A549 (cell line): ENCODE results near the gene SUSD3.

ENCODE experiments used
- CHD2 ChIP-seq: fragments of 150-350 bp; IDR thresholded peaks from 2 replicates; pipeline ENCODE4 v1.6.1; 2014; ENCODE audit warnings: low read length; ENCODE audit not compliant: partially characterized antibody
- CHD4 ChIP-seq: fragments of 200-600 bp; sonication (generic); IDR thresholded peaks from 2 replicates; pipeline ENCODE4 v1.6.1; 2016; ENCODE audit warnings: antibody characterized with exemption, mild to moderate bottlenecking, borderline replicate concordance
- CTCF ChIP-seq: fragments of >200 bp; sonication (Bioruptor Twin); formaldehyde crosslinking; IDR thresholded peaks from 3 replicates; pipeline ENCODE4 v1.5.1; 2016
- KDM1A ChIP-seq: fragments of 200-600 bp; sonication (generic); IDR thresholded peaks from 2 replicates; pipeline ENCODE4 v1.6.1; 2016; ENCODE audit warnings: low read depth, mild to moderate bottlenecking
- MYC ChIP-seq: IDR thresholded peaks from 2 replicates; pipeline ENCODE4 v1.6.1; 2012; ENCODE audit warnings: mild to moderate bottlenecking, inconsistent platforms, low read length, improper control_type of control experiment, borderline replicate concordance
- POLR2A ChIP-seq: IDR thresholded peaks from 2 replicates; pipeline ENCODE4 v1.6.1; 2012; ENCODE audit warnings: mild to moderate bottlenecking, low read length
- TF ChIP-seq, protein P1 (sequence below): fragments of 250-450 bp; sonication (Bioruptor Pico); IDR thresholded peaks from 2 replicates; pipeline ENCODE4 v1.5.0; 2021; ENCODE audit warnings: mild to moderate bottlenecking, moderate library complexity, borderline replicate concordance
- TF ChIP-seq, protein P2 (sequence below): fragments of 200-600 bp; sonication (generic); IDR thresholded peaks from 2 replicates; pipeline ENCODE4 v1.6.1; 2016; ENCODE audit warnings: antibody characterized with exemption, mild to moderate bottlenecking, moderate library complexity

DNA sequence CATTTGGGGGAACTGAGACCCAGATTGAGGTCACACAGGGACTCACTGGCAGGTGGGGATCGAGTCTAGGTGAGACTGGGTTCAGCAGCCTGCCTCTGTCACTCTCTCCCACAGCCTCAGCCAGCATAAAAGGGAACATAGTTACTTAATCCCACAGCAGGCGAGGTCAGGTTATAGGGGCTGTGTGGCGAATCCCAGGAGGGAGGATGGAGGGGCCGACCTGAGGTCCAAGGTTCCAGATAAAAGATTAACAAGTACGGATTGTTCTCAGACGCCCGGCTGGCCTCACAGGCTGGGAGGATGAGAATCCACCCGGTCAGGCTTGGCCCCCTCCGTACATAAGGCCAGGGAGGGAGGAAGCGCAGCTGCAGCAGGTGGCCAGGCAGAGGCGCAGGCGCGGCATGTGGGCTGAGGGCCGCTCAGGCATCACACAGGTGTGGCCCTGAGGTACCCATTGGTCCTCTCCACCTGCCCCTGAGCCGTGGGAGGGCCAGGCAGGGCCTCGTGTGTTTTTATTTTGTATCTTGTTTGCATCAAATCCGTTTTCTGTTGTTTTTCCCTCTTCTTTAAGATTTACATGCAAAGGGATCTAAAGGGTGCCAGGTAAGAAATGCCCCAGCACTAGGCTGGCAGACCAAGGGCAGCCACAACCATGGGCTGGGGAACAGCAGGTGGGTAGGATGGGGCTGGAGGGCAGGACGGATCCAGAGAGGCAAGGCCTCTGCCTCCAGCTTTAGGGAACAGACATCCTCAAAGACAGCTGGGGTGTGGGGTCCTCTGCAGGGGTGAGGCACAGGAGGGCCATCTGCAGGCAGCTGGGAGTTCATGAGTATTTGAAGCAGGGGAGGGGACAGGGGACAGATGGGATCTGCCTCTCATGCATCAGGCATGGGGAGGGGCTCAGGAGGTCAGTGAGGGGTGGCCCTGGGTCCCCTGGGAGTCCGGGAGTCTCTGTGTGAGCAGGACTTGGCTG, 3.6 kb downstream of the SUSD3 start:
- no peak for TF ChIP-seq CHD2
- TF ChIP-seq CTCF = no peak
- TF ChIP-seq, protein P1, sequence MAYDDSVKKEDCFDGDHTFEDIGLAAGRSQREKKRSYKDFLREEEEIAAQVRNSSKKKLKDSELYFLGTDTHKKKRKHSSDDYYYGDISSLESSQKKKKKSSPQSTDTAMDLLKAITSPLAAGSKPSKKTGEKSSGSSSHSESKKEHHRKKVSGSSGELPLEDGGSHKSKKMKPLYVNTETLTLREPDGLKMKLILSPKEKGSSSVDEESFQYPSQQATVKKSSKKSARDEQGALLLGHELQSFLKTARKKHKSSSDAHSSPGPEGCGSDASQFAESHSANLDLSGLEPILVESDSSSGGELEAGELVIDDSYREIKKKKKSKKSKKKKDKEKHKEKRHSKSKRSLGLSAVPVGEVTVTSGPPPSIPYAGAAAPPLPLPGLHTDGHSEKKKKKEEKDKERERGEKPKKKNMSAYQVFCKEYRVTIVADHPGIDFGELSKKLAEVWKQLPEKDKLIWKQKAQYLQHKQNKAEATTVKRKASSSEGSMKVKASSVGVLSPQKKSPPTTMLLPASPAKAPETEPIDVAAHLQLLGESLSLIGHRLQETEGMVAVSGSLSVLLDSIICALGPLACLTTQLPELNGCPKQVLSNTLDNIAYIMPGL (CRISPR knock-in tag) = no peak
- TF ChIP-seq MYC = no peak
- TF ChIP-seq POLR2A = no peak
- no peak for TF ChIP-seq KDM1A
- TF ChIP-seq, protein P2, sequence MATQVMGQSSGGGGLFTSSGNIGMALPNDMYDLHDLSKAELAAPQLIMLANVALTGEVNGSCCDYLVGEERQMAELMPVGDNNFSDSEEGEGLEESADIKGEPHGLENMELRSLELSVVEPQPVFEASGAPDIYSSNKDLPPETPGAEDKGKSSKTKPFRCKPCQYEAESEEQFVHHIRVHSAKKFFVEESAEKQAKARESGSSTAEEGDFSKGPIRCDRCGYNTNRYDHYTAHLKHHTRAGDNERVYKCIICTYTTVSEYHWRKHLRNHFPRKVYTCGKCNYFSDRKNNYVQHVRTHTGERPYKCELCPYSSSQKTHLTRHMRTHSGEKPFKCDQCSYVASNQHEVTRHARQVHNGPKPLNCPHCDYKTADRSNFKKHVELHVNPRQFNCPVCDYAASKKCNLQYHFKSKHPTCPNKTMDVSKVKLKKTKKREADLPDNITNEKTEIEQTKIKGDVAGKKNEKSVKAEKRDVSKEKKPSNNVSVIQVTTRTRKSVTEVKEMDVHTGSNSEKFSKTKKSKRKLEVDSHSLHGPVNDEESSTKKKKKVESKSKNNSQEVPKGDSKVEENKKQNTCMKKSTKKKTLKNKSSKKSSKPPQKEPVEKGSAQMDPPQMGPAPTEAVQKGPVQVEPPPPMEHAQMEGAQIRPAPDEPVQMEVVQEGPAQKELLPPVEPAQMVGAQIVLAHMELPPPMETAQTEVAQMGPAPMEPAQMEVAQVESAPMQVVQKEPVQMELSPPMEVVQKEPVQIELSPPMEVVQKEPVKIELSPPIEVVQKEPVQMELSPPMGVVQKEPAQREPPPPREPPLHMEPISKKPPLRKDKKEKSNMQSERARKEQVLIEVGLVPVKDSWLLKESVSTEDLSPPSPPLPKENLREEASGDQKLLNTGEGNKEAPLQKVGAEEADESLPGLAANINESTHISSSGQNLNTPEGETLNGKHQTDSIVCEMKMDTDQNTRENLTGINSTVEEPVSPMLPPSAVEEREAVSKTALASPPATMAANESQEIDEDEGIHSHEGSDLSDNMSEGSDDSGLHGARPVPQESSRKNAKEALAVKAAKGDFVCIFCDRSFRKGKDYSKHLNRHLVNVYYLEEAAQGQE = no peak
- TF ChIP-seq CHD4 = no peak
